H9 (cell line): Measurements from ENCODE around the gene GAR1. TPM values are rescaled to one million over a fixed set of nuclear protein-coding genes. Genes with fewer than 3 reads are reported as not detected.

Experiments used
- DNase-seq: peaks from one replicate; pipeline ENCODE4 v3.0.0-alpha.2; 2017
- H2AFZ ChIP-seq: one replicate; pipeline ENCODE4 v1.6.1; 2013; ENCODE audit warnings: mild to moderate bottlenecking, low read length, control low read depth, moderate library complexity
- H2AK5ac ChIP-seq: 2 replicates; pipeline ENCODE4 v1.6.1; 2013; ENCODE audit warnings: low read length, control low read depth, mixed read lengths; ENCODE audit not compliant: insufficient read length
- H2BK120ac ChIP-seq: one replicate; pipeline ENCODE4 v1.6.1; 2013; ENCODE audit warnings: low read depth, mild to moderate bottlenecking, low read length, control low read depth, inconsistent platforms; ENCODE audit not compliant: poor library complexity, severe bottlenecking
- H2BK12ac ChIP-seq: 2 replicates; pipeline ENCODE4 v1.6.1; 2013; ENCODE audit warnings: low read length, control low read depth, mixed read lengths, low read depth; ENCODE audit not compliant: insufficient read length
- H2BK15ac ChIP-seq: 2 replicates; pipeline ENCODE4 v1.6.1; 2013; ENCODE audit warnings: low read depth, low read length, control low read depth
- H2BK20ac ChIP-seq: one replicate; pipeline ENCODE4 v1.6.1; 2013; ENCODE audit warnings: low read depth, mild to moderate bottlenecking, low read length, control low read depth, inconsistent platforms; ENCODE audit not compliant: poor library complexity, severe bottlenecking
- H2BK5ac ChIP-seq: 2 replicates; pipeline ENCODE4 v1.6.1; 2013; ENCODE audit warnings: low read length, control low read depth, mixed read lengths; ENCODE audit not compliant: insufficient read length
- H3K14ac ChIP-seq: 2 replicates; pipeline ENCODE4 v1.6.1; 2013; ENCODE audit warnings: low read length, control low read depth; ENCODE audit not compliant: insufficient read depth
- H3K18ac ChIP-seq: 2 replicates; pipeline ENCODE4 v1.6.1; 2013; ENCODE audit warnings: low read depth, mild to moderate bottlenecking, mixed read lengths, low read length, control low read depth; ENCODE audit not compliant: insufficient read length
- H3K23ac ChIP-seq: 2 replicates; pipeline ENCODE4 v1.6.1; 2013; ENCODE audit warnings: low read length, control low read depth, mixed read lengths, low read depth; ENCODE audit not compliant: insufficient read length
- H3K23me2 ChIP-seq: 2 replicates; pipeline ENCODE4 v1.6.1; 2013; ENCODE audit warnings: low read depth, mild to moderate bottlenecking, mixed read lengths, low read length, control low read depth; ENCODE audit not compliant: insufficient read length, poor library complexity, severe bottlenecking
- H3K27ac ChIP-seq: 2 replicates; pipeline ENCODE4 v1.5.1; 2013; ENCODE audit warnings: low read length, control low read depth, mixed read lengths, low read depth; ENCODE audit not compliant: insufficient read length
- H3K27me3 ChIP-seq: 2 replicates; pipeline ENCODE4 v1.6.1; 2013; ENCODE audit warnings: low read length, control low read depth, inconsistent platforms; ENCODE audit not compliant: insufficient read depth
- H3K4ac ChIP-seq: 2 replicates; pipeline ENCODE4 v1.6.1; 2013; ENCODE audit warnings: low read depth, mild to moderate bottlenecking, control low read depth, inconsistent platforms, low read length, moderate library complexity
- H3K4me1 ChIP-seq: 2 replicates; pipeline ENCODE4 v1.6.1; 2013; ENCODE audit warnings: low read length, control low read depth, inconsistent platforms; ENCODE audit not compliant: insufficient read depth
- H3K4me2 ChIP-seq: 2 replicates; pipeline ENCODE4 v1.6.1; 2013; ENCODE audit warnings: low read length, control low read depth, mixed read lengths; ENCODE audit not compliant: insufficient read length, insufficient read depth
- H3K56ac ChIP-seq: 2 replicates; pipeline ENCODE4 v1.6.1; 2013; ENCODE audit warnings: low read depth, mild to moderate bottlenecking, mixed read lengths, low read length, control low read depth; ENCODE audit not compliant: insufficient read length
- H3K79me1 ChIP-seq: 2 replicates; pipeline ENCODE4 v1.6.1; 2013; ENCODE audit warnings: low read depth, mild to moderate bottlenecking, moderate library complexity, low read length, control low read depth, inconsistent platforms; ENCODE audit not compliant: insufficient read depth, poor library complexity, severe bottlenecking
- H3K79me2 ChIP-seq: 2 replicates; pipeline ENCODE4 v1.6.1; 2013; ENCODE audit warnings: low read length, control low read depth, inconsistent platforms; ENCODE audit not compliant: insufficient read depth
- H3K9ac ChIP-seq: 2 replicates; pipeline ENCODE4 v1.6.1; 2013; ENCODE audit warnings: low read length, control low read depth, mixed read lengths; ENCODE audit not compliant: insufficient read length; ENCODE audit errors: extremely low read depth
- H3K9me3 ChIP-seq: one replicate; pipeline ENCODE4 v1.6.1; 2013; ENCODE audit warnings: low read depth, low read length, inconsistent platforms; ENCODE audit not compliant: control insufficient read depth
- H3T11ph ChIP-seq: one replicate; pipeline ENCODE4 v1.6.1; 2013; ENCODE audit warnings: mild to moderate bottlenecking, low read length, control low read depth, inconsistent platforms
- H4K20me1 ChIP-seq: one replicate; pipeline ENCODE4 v1.6.1; 2013; ENCODE audit not compliant: control insufficient read depth, insufficient read length, insufficient read depth
- H4K5ac ChIP-seq: 2 replicates; pipeline ENCODE4 v1.6.1; 2013; ENCODE audit warnings: low read depth, mild to moderate bottlenecking, mixed read lengths, low read length, control low read depth; ENCODE audit not compliant: insufficient read length
- H4K8ac ChIP-seq: replicated peaks from 2 replicates; pipeline ENCODE4 v1.6.1; 2013; ENCODE audit warnings: low read length, control low read depth, mixed read lengths, low read depth; ENCODE audit not compliant: insufficient read length
- H4K91ac ChIP-seq: 2 replicates; pipeline ENCODE4 v1.6.1; 2013; ENCODE audit warnings: low read depth, mild to moderate bottlenecking, moderate library complexity, mixed read lengths, low read length, control low read depth; ENCODE audit not compliant: insufficient read length
- H3K27ac Mint-ChIP-seq, 3 experiments: 2 replicates in 2 of 3; 3 replicates in 1 of 3; pipeline ENCODE4 v1.8.0; 2020 to 2021; ENCODE audit warnings: mixed read lengths in 3 of 3, mild to moderate bottlenecking in 1 of 3, moderate library complexity in 1 of 3
- H3K27me3 Mint-ChIP-seq: 2 replicates; pipeline ENCODE4 v1.8.0; 2021; ENCODE audit warnings: low read depth, mild to moderate bottlenecking, moderate library complexity, mixed read lengths
- H3K36me3 Mint-ChIP-seq, 3 experiments: 2 replicates in 2 of 3; 3 replicates in 1 of 3; pipeline ENCODE4 v1.8.0; 2020 to 2021; ENCODE audit warnings: low read depth in 3 of 3, mixed read lengths in 3 of 3; ENCODE audit not compliant: insufficient read depth in 1 of 3
- H3K4me1 Mint-ChIP-seq, 2 experiments: 2 replicates each; pipeline ENCODE4 v1.8.0; 2020; ENCODE audit warnings: mixed read lengths in 2 of 2
- H3K4me3 Mint-ChIP-seq, 2 experiments: 2 replicates in 1 of 2; 3 replicates in 1 of 2; pipeline ENCODE4 v1.8.0; 2020 to 2021; ENCODE audit warnings: mild to moderate bottlenecking in 2 of 2, mixed read lengths in 2 of 2, moderate library complexity in 1 of 2
- H3K9me3 Mint-ChIP-seq, 2 experiments: 2 replicates in 1 of 2; 3 replicates in 1 of 2; pipeline ENCODE4 v1.8.0; 2020; ENCODE audit warnings: mild to moderate bottlenecking in 2 of 2, mixed read lengths in 2 of 2, moderate library complexity in 1 of 2
- WGBS: extraction: QIAGEN DNeasy Blood & Tissue Kit; methylation state at CpG from one replicate; pipeline ENCODE4 v1.1.7; 2013; ENCODE audit warnings: missing lambda C conversion rate, low lambda C conversion rate, mixed read lengths; ENCODE audit not compliant: insufficient read length; ENCODE audit errors: extremely low coverage; 5-methylcytosine and 5-hydroxymethylcytosine counted together
- total RNA-seq: library from RNA; stranded (reverse); gene quantifications from 2 replicates; pipeline ENCODE4 v1.2.1, GENCODE V29; 2021
- TF ChIP-seq, protein P1 (sequence below): fragments of 200-600 bp; sonication (generic); conservative IDR thresholded peaks from 3 replicates; pipeline ENCODE4 v1.8.0; 2021; ENCODE audit warnings: antibody characterized with exemption, mild to moderate bottlenecking

Gene GAR1
- total RNA-seq, 1 experiment from 2014 or later, result 45.3 TPM

GRCh38 chr4:109870061-109870460 is 54.5 kb downstream of the GAR1 start:
- Histone ChIP-seq H4K5ac (no peak overlapping the region), H2BK20ac (no peak overlapping the region), H2BK120ac (no peak overlapping the region), H3K9ac (no peak overlapping the region), H3K56ac (no peak overlapping the region), H3K23ac (no peak overlapping the region), H2AFZ (no peak overlapping the region), H4K20me1 (no peaks in the 10 kb centered on the region), H3K79me2 (no peaks in the 10 kb centered on the region), H2BK15ac (no peak overlapping the region), H3K27ac (no peak overlapping the region), H3K4me1 (no peaks in the 10 kb centered on the region), H3K4me2 (no peak overlapping the region), H3K79me1 (no peaks in the 10 kb centered on the region), H3K27me3 (no peaks in the 10 kb centered on the region), H2AK5ac (no peak overlapping the region), H3T11ph (no peak overlapping the region), H3K4ac (no peak overlapping the region), H3K23me2 (no peaks in the 10 kb centered on the region), H3K18ac (no peak overlapping the region), H2BK5ac (no peak overlapping the region), H4K8ac (no peak overlapping the region), H3K14ac (no peak overlapping the region), H3K9me3 (no peaks in the 10 kb centered on the region), H2BK12ac (no peak overlapping the region), H4K91ac (no peak overlapping the region)
- TF ChIP-seq, protein P1, sequence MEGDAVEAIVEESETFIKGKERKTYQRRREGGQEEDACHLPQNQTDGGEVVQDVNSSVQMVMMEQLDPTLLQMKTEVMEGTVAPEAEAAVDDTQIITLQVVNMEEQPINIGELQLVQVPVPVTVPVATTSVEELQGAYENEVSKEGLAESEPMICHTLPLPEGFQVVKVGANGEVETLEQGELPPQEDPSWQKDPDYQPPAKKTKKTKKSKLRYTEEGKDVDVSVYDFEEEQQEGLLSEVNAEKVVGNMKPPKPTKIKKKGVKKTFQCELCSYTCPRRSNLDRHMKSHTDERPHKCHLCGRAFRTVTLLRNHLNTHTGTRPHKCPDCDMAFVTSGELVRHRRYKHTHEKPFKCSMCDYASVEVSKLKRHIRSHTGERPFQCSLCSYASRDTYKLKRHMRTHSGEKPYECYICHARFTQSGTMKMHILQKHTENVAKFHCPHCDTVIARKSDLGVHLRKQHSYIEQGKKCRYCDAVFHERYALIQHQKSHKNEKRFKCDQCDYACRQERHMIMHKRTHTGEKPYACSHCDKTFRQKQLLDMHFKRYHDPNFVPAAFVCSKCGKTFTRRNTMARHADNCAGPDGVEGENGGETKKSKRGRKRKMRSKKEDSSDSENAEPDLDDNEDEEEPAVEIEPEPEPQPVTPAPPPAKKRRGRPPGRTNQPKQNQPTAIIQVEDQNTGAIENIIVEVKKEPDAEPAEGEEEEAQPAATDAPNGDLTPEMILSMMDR, result no peak
- no peak for DNase-seq
- Mint-ChIP-seq H3K27ac (no peak overlapping the region; a peak in 1 of 7 replicates), H3K9me3 (no peaks in the 10 kb centered on the region; a peak in 1 of 5 replicates), H3K27me3 (no peaks in the 10 kb centered on the region; the same call in 1 of the 2 replicates), H3K4me3 (no peak overlapping the region), H3K36me3 (peaks cover 0 to 1% (median 0%) of the 10 kb centered on the region in 3 experiments; a peak in 1 of 7 replicates), H3K4me1 (no peaks in the 10 kb centered on the region)
- no CpG with 5 or more reads among the region's 5 CpGs for WGBS
